ENCODE results near the gene SELENON.
A peak's percentile ranks its signal among the peaks of the same experiment; 100 is the strongest.

SELENON gene, protein sequence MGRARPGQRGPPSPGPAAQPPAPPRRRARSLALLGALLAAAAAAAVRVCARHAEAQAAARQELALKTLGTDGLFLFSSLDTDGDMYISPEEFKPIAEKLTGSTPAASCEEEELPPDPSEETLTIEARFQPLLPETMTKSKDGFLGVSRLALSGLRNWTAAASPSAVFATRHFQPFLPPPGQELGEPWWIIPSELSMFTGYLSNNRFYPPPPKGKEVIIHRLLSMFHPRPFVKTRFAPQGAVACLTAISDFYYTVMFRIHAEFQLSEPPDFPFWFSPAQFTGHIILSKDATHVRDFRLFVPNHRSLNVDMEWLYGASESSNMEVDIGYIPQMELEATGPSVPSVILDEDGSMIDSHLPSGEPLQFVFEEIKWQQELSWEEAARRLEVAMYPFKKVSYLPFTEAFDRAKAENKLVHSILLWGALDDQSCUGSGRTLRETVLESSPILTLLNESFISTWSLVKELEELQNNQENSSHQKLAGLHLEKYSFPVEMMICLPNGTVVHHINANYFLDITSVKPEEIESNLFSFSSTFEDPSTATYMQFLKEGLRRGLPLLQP

DNA sequence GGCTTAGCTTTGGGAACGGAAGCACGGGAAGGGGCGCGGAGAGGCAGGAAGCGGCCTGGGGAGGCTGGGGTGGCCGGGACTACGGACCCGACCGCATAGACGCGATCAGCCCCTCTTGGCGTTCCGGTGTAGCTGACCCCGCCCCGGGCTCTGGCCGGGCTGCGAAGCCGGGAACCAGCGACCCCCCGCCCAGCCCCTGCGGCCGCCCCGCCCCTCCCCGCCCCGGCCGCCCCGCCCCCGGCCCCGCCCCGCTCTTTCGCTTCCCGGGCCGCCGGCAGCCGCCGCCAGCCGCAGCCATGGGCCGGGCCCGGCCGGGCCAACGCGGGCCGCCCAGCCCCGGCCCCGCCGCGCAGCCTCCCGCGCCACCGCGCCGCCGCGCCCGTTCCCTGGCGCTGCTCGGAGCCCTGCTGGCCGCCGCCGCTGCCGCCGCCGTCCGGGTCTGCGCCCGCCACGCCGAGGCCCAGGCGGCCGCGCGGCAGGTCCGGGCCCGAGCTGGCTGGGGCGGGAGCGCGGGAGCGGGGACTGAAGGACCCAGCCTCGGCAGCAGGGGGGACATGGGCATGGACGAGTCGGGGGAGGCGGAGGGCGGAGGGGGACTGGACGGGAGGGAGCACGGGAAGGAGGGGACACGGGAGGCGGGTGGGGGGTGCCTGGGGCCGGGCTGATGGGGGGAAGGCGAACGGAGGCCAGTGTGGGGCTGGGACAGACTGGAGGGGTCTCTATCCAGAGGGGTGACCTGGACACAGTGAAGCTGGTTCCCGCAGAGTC, at the start of gene SELENON:
SELENON (plus strand) TSS at position 259 of the 768 bp plus-strand sequence; CDS start at position 297, 38 bp downstream.
- DNase-seq (ENCODE audit: low read depth): peak; percentile 42

DNA sequence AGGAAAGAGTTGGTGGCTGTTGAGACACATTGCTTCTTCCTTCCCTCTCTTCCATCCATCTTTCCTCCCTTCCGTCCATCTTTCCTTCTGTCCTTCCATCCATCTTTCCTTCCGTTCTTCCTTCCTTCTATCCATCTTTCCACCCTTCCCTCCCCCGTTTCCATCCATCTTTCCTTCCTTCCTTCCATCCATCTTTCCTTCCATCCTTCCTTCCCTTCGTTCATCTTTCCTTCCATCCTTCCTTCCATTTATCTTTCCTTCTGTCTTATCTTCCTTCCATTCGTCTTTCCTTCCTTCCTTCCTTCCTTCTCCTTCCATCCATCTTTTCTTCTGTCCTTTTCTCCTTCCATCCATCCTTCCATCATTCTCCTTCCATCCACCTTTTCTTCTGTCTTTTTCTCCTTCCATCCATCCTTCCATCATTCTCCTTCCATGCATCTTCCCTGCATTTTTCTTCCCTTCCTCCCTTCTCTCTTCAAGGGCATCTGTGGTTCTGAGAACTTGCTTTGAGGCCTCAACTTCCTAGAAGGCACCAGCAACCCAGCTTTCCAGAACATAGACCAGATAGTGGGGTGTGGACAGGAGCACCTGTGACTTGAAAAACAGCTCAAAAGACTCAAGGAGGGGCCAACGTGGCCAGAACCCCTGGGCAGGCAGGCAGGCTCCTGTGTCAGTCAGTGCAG, 48.9 kb upstream of the SELENON start:
- no peak for DNase-seq (ENCODE audit: low read depth)

DNA sequence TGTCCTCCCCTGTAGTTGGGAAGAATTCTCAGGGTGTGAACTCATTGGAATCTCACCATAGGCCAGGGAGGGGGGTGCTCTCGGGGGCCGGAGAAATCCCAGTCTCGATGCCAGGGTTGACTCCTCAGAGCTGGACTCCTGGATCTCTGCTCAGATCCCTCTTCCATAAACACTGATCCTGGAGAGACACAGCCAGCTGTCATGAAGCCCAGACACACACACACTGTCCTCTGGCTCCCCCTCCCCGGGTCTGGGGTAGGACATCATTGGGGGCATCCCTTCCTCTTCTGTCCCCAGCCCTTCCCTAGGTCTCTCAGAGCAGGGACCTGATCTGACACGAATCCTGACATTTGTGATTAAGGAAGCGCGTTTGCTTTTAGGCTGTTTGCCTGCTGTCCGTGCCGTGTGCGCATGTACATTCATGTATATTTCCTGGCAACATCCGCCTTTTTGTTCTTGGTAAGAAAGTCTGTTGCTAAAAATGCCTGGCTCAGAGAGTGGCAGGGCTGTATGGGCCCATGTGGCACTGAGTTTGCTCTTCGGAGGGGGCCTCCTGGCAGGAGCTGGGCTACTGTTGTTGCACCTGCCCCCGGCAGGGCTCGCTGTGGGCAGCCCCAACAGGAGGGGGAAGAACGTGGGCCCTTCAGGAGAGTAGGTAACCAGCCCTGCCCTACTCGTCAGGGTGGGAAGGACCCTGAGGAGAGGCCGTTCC, 45.4 kb upstream of the SELENON start:
- no peak for DNase-seq (ENCODE audit: low read depth)

DNA sequence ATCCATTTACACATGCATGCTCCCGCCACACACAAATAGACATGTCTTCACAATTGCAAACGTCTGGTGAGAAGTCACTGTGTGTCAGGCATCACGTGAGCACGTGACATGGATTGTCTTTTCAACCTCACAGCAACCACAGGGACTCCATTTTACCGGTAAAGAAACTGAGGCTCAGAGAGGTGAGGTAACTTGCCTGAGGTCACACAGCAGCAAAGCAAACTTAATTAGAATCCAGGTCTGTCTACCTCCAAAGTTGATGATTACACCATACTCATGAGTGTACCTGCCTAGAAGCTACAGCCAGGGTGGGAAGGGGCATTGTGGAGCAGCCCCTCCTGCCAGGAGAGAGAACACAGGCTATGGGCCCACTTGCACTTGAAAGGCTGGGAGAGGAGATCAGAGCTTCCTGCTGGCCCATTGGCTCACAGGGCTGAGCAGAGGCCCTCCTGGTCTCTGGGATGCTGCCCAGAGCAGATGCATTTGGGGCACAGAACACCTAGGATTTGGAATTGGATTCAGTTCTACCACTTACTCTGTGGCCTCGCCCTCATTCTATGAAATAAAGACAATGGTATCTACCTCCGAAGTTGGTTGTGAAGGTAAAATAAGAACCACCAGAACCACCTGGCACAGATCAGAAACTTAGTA, 44.4 kb upstream of the SELENON start:
- no peak for DNase-seq (ENCODE audit: low read depth)

DNA sequence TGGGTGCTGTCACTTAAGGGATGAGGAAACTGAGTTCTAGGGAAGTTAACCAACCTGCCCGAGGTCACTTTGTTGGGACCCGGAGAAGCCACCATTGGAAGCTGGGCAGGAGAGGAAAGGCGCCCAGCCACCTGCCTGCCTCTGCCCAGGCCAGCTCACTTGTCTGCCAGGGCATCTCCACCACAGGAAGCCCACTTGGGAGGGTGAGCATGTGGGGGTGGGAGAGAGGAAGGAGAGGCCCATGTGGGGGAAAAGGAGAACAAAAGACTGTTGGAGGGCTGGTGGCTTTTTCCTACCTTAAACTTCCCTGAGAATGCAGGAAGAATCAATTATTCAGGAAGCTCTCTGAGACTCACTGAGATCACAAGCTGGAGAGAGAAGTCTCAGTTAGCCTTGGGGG, 43.8 kb upstream of the SELENON start:
- no peak for DNase-seq (ENCODE audit: low read depth)

DNA sequence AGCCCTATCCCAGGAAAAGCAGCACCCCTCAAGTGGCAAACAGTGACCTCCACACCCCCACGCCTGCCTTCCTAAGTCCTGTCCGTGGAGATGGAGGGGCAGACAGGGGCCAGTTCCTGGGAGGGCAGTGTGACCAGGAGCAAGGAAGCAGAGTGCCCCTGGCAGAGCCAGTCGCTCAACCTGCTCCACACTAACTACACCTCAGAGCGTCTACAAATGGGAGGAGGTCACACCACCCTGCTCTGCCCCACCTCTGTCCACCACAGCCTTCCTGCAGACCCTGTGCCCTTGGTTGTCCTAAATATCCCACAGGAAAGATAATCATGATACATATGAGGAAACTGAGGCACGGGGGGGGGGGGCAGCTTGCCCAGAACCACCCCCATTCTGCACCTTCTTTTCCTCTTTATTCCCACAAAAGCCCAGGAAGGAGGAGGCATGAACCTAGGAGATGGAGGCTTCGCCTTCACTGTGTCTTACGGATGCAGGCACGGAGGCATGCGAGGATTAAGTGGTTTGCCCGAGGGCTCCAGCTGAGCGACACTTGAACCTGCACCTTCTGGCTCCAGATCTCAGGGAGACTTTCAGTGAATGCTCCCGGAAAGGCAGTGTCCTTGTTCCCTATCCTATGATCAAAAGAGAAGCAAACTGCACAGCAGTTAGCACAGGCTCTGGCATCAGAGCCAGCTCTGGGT, 42.7 kb upstream of the SELENON start:
- DNase-seq (ENCODE audit: low read depth): no peak

DNA sequence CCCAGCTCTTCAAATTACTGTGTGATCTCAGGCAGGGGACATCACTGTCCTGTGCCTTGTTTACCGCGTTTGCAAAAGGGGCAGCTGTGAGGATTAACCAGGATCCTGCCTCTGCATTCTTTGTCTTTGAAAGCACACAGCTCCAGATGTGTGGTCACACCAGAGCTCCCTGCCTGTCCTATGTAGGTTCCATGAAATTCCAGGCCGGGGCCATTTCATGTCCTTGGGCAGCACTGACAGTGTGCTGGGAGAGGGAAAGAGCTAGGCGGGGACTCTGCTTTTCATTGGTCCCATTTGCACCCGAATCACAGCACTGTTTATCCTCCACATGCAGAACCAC, 42.2 kb upstream of the SELENON start:
- no peak for DNase-seq (ENCODE audit: low read depth)

DNA sequence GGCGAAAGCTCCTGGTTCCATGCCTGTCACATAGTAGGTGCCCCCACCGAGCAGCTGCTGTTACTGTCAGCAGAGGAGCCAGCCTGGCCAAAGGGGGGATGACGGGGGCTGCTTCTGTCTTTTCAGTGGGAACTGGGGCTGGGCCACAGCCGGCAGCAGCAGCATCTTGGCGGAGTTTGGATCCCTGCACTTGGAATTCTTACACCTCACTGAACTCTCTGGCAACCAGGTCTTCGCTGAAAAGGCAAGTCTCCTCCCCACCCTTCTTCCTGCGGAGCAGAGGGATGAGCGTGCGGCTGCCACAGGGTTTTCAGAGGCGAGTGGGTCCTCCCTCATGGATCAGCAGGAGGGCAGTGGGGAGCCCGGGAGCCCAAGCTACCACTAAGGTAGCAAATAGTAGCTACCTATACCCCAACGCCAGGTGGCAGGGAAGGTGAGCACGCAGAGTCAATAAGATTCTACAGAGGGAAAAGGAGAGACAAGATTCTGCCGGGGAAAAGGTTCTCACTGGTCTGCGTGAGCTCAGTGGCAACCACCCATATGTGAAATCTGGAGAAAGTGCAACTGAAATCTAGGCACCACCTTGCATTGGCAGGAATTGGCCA, 41.4 kb upstream of the SELENON start:
- no peak for DNase-seq (ENCODE audit: low read depth)

DNA sequence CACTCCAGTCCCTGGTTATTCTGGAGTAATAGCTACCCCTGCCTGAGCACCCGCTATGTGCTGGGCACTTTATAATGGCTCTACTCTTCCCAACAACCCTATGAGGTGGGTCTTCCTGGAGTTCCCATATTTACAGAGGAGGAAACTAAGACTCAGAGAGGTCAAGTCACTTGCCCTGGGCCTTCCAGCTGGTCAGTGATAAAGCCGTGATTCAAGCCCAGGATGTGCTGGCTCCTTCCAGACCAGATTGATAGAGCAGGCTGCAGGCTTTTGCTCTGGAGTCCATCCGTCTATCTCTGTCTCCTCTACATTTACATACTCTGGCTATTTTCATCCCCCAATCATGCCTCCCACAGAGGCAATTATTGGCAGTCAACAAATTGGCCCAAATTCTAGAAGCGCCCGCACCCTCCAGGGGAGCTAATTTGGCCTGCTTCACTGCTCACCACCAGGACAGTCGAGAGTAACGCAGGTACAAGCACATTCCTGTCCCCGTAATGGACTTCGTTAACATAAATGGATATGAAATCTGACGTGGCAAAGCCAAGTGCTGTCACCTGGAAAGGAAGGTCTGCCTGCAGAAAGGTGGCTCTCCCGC, 39.8 kb upstream of the SELENON start:
- no peak for DNase-seq (ENCODE audit: low read depth)

DNA sequence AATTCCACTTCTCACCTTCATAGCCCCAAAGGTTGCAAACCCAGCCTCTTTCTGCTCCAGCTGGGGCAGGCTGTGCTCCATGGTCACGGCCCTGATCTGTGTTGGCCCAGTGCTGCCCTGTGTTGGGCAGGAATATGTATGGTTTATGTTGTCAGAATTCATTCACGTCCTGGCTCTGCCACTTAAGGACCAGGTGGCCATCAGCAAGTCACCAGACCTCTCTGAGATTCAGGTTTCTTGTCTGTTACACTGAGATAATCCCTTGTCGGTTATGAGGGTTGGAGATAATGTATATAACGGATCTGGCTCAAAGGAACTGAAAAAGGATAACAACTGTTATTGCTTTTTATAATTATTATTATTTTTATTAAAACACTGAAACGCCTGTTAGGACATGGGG, 39.1 kb upstream of the SELENON start:
- DNase-seq (ENCODE audit: low read depth): no peak

DNA sequence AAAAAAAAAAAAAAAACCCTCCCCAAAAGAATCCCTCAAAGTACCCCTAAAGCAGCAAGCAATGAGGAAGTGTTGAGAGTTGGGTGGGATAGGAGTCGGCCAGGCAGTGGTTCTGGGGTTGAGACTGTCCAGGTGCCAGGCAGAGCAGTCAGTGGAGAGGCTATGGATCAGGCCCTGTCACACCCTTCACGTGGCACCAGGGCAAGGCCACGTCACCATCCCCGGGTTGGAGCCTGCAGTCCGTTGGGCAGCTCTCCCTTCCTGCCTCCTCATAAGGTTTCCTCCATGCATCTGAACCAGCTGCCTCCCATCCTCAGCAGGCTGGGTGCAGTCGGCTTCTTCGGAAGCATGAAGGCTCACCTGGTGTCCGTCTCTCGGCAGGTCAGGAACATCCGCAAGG, 36.5 kb upstream of the SELENON start:
- DNase-seq (ENCODE audit: low read depth): no peak

DNA sequence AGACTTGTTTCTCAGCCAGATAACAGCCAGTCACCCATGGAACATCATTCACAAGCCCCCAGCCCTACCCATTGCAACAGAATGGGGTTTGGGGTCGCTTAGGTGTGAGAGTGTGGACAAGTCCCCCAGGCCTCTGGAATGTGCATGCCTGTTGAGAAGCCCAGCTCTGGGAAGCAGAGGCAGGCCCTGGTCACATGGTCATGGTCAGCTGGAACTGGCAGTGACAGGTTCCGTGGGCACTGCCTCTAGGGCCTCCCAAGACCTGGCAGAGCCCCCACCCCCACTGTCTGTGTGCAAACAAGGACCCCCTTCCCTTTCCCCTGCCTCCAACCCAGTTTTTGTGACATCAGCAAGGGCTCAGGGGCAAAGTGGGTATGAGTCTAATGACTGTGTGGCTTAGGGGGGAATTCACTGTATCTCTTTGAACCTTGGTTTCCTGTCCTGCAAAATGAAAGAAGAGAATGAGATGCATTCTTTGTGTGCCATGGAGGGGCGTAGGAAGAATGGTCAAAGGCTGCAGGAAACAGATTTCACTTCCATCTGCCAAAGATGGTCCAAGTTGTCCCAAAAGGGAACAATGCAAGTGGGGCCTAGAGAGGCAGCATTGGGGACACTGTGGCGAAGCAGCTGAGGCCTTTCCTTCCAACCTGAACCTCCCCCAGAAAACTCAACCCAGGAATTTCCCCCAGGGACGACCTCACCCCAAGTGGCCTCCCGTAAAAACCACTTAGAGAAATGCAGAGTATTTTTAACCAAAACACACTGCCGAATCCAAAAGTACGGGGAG, 34.7 kb upstream of the SELENON start:
- DNase-seq (ENCODE audit: low read depth): no peak

DNA sequence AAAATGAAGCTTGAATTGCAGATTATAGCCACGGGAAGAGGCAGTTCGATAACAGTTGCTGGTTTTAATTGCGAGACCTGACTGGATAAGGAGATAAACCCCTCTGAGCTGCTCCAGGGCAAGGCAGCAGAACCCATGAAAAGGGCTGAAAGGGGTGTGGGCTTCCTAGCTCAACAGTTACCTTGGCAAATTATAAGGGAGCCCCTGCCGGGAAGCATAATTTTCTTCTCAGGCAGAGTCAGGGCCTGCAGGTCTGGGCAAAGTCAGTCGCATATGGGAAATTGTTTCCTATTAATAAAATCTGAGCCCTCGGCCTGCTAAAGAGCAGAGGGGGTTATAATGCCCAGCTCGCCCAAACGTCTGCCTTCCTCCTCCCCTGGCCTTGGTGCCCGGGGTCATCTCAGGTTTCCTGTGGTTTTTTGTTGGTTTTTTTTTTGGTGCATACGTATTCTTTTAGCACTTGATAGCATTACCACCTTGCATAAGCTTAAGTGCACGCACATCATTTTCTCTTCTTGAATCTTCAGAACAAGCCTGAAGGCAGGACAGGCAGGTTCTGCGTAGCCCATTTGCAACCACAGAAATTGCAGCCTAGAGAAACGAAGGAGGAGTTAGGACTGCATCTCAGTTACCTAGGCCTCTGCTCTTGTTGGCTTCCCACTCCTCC, 33.9 kb upstream of the SELENON start:
- no peak for DNase-seq (ENCODE audit: low read depth)

DNA sequence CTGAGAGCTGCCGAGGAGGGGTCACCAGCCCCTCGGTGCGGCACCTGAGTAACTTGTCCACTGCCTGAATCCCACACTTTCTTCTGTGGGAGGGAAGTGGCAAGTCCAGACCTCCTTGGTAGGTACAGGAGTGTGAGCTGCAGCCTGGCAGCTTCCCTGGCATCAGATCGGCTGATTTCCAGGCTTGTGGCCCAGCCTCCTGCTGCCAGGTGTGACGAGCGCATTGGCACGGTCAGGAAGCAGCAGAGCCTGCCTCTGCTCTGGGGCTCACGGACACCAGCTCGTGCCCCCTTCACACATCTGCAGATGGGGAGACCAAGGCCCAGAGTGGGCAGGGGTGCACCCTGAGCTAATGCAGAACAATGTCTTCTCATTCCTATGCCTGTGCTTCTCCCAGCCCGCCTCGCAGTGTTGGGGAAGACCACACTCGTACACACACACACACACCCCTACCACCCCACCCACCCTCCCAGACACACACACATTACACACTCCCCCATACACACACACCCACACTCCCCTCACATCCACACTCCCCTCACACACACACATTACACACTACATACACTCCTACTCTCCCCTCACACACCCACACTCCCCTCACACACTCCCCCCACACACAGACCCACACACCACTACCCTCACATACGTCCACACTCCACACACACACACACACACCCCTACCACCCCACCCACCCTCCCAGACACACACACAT, 33.1 kb upstream of the SELENON start:
- no peak for DNase-seq (ENCODE audit: low read depth)

DNA sequence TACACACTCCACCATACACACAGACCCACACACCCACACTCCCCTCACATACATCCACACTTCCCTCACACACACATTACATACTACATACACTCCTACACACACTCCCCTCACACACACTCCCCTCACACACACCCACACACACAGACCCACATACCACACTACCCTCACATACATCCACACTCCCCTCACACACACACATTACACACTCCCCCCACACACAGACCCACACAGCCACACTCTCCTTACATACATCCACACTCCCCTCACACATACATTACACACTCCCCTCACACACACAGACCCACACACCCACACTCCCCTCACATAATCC, 32.6 kb upstream of the SELENON start:
- DNase-seq (ENCODE audit: low read depth): no peak

DNA sequence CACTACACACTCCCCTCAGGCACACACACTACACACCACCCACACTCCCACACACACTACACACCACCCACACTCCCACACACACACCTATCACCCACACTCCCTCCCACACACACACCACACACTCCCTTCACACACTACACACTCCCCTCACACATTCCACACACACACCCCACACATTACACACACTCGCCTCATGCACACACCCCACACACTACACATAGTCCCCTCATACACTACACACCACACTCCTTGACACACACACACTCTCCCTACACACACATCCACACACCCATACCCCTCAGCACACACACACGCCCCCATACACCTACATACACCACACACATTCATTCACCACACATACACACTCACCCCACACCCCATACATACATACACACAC, 31.0 kb upstream of the SELENON start:
- DNase-seq (ENCODE audit: low read depth): no peak

DNA sequence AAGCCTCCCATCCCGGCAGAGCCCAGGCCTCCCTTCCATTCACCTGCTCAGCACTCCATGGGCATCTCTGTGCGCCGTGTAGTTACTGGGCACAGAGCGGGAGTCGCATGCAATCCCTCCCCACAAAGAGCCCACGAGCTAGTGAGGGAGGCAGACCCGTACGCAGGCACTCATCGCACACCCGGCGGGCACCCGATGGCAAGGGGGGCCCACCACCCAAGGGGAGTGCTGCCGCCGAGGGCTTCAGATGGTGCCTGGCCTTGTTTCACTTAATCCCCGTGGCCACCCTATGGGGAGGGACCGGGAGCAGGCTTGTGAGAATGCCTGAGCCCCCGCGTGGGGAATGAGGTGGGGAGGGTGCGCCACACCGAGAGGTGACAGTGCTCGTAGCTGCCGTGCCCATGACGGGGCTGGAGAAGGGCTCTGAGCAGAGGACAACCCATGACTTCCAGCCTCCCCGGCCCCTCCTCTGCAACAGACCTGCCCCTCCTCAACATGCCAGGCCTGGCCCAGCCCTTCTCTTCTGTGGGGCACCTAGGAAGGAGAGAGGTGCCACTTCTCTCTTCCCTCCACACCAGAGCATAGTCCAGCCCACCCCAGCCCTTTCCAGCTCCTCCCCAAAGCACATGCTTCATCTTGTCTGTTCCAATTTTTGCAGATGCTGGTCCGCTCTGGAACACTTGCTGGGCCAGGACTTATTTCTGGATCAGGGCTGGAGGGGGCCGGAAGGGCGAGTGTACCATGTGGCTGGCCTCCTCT, 30.2 kb upstream of the SELENON start:
- DNase-seq (ENCODE audit: low read depth): no peak
